HG03457 (cell line): ENCODE data around the gene LIPC.

Experiments
- ATAC-seq: cut with Tn5 transposase; IDR thresholded peaks from one replicate; pipeline ENCODE4 v1.9.1; 2021; ENCODE audit warnings: moderate number of reproducible peaks; ENCODE audit not compliant: unreplicated experiment

Gene LIPC

DNA sequence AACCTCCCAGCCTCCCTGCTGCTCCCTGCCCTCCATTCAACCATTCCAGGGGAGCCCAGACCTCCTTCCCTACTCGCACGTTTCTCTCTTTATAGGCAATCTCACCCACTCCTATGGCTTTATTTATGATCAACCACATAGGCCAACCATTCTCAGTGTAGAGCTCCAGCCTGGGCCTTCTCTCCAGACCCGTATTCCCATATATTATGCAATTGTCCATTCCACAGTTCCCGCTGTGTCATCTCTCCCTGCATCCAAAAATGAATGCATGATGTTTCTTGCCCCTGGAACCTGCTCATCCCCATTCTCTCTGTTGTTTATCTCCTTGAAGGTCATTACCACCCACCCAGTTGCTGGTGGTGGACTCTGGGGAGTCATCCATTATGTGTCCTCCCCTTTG, 140.7 kb downstream of the LIPC start:
- ATAC-seq = no peak

DNA sequence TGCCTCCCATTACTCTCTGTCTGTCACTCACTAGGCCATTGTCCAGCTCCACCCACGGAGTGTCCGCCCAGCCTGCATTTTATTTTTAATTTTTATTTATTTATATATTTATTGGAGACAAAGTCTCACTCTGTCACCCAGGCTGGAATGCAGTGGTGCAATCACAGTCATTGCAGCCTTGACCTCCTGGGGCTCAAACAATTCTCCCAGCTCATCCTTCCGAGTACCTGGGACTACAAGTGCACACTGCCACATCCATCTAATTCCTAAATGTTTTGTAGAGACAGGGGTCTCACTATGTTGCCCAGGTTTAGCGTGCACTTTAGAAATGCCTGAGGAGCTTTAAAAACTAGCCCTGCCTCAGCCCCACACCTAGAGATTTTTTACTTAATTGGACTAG, 141.5 kb downstream of the LIPC start:
- no peak for ATAC-seq

GRCh38 chr15:58574631-58575030, 142.8 kb downstream of the LIPC start:
- ATAC-seq = no peak

DNA sequence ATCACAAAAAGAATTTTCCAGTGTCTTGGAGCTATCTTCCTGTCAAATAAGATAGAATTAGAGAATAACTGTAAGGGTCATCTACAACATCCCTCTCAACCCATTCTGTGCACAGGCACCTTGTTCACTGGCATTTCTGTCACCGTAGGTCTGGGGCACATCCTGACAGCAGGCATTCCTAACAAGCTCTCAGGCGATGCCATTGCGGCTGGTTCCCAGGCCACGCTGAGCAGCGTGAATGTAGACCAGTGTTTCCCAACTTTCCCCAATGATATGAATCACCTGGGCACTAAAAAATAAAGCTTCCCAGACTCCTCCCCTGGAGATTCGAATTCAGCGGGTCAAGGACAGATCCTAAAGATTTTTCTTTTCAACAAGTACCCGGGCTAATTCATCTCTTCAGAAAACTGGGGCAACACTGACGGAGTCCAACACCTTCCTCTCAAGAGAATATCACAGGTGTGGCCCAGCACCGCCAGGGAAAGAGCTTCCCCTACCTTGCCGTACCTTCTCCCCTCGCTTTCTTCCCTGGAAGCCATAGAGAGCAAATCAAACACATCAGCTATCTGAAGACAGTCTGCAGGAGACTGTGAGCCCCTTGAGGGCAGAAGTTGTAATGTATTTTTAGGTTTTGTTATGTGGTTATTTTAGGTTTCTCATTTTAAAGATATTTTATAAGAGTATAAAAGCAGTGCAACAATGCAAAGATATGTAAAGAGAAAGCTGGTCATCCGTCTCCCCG, 143.4 kb downstream of the LIPC start:
- ATAC-seq = no peak

- no peak for ATAC-seq
Measured at GRCh38 chr15:58576657-58577056, 144.9 kb downstream of the LIPC start.

DNA sequence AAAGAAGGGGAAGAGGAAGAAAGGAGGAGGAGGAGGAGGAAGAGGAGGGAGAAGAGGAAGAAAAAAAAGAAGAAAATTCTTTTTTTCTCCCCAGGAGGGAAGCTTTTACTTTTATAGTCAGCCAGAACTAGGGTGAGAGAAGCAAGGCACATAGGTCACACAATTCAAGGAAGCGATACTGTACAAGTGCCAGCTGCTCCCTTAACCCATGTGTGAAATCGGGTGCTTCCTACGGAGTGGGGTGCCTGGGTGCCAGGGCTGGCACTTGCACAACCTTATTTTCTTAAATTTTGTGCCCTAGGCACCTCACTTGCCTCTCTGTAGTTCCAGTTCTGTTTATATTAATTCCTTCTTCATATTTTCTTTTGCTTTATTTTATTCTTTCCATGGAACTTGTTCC, 150.4 kb downstream of the LIPC start:
- no peak for ATAC-seq

GRCh38 chr15:58583171-58583908, 151.5 kb downstream of the LIPC start:
- ATAC-seq = no peak

DNA sequence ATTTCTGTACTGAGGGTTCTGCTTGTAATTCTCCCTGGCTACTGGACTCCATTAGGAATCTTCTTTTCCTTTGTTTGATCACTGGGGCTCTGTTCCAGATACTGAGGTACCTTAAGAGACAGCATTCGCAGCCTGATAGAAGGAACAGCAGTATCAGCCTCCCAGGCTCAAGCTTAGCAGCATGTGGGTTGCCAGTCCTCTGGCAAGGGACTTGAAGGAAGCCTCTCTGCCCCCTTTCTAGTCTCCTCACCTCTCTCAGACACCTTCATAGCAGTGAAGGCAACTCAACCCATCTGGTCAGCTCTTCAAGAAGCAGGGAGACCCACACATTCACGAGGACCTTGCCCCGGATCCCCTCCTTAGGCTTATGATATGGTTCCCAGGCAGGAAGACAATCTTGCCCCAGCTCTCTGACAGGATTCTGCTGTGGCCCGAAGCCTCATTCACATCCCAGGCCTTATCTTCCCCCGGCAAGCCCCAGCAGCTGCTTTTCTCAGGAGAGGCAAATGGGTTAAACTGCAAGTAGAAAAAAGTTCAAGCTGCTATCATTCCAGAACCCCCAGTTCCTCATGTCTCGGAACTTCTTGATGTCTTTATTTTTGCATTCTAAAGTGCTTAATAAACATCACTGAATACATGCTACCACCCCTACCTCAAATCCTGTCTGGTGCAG, 153.1 kb downstream of the LIPC start:
- no peak for ATAC-seq

GRCh38 chr15:58585693-58586443, 154.1 kb downstream of the LIPC start:
- no peak for ATAC-seq

- no peak for ATAC-seq
Measured at GRCh38 chr15:58587486-58587885, 155.7 kb downstream of the LIPC start.

- ATAC-seq = no peak
Measured at GRCh38 chr15:58588096-58588495, 156.3 kb downstream of the LIPC start.

DNA sequence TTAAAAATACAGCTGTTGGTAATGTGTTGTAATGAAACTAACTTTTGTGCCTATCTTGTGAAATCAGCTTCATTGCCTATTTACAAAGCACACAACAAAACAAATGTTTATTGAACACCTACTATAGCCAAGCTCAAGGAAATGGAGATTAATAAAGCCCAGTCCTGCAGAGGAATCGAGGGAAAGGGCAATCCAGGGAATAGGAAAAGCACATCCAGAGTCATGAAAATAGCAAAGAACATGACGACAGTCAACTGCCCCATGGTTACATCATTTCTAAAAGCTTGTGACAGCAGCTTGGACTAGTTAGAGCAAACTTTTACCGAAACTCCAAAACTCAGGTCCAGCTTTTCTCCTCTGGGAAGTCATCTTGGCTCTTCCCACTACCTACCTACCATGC, 157.3 kb downstream of the LIPC start:
- ATAC-seq = no peak

DNA sequence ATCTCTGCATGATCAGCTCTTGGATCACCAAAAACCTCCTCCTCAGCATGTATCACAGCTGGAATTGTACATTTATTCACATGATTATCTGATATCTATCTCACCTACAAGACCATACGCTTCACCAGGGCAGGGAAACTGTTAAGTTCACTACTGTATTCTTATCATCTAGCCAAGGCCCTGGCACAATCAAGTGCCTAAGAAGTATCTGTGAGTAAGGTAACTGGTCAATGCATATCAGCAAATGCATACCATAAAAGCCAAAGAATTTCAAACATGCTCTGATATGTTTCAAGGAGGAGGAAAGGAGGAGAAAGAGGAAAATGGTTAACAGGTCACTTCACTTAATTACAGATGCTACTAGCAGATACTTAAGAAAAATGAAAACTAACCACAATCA, 158.4 kb downstream of the LIPC start:
- no peak for ATAC-seq

DNA sequence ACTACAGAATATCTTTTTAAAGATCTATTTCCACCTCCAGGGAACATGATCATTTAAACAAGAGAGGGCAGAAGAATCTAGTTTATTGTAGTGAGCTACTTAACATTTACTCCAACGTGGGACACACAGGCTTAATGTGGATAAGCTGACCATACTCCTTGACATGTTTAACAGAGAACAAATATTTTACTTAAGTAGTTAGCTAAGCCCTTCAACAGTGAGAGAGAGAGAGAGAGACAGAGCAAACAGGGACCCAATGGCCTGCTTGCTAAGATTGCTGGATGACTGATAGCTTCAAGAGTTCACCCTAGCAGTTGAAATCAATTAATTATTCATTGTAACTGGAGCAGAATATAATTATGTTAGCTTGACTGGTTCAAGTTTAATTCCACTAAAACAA, 159.1 kb downstream of the LIPC start:
- no peak for ATAC-seq

GRCh38 chr15:58593870-58594269, 162.1 kb downstream of the LIPC start:
- ATAC-seq = no peak

DNA sequence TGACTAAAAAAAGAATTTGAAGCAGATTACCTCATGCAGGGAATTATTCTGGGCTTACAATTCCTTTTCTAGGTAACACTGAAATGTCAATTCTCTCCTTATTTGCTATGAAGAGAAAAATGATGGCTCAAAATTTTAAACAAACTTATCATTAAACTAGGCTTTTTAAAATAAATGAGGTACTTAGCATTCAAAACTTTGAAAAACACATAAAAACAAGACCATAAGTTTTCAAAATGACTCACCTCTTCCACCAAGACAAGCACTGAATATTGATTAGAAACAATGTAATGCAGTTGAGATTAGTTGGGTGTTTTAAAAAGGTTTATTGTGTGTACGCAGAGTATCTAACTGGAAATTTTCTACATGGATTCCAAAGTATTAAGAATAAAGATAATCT, 163.1 kb downstream of the LIPC start:
- ATAC-seq = no peak

- no peak for ATAC-seq
Measured at GRCh38 chr15:58595516-58596263, 163.9 kb downstream of the LIPC start.

DNA sequence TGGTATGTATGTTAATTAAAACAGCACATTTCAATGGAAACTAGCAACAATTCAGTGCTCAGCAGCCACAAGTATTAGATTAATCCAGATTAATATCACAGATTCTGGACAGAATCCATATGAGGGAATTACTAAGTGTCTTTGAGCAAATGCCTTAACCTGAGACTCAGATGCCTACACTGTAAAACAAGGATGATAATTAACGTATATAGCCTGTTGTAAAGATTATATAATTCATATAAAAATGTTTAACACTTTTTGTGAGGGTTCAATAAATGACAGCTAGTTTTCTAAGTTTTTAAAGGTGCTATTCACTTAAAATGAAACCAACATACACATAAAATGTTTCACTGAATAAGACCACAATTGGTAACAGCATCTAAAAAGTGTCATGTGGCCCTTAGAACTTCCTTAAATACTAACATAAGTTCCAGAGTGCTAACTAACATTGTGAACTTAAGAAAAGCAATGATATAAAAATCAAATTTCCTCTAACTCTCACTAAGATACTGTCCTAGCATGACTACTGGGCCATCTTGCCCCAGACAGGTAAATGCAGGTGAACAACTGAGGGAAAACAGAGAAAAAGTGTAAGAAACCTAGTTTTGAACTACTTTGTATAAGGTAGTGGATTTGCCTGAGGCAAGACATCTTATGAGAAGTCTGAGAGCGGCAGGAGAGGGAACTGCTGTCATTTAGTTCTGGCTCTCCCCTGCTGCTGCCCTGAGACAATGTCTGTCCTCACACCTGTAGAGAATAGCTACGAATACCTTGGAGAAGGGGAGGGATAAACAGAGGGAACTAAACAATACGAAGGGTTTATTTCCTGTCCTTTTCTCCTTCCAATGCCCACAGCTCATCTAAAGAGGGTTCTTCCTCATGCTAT, 166.4 kb downstream of the LIPC start:
- ATAC-seq = no peak

GRCh38 chr15:58598829-58599210, 167.0 kb downstream of the LIPC start:
- no peak for ATAC-seq

DNA sequence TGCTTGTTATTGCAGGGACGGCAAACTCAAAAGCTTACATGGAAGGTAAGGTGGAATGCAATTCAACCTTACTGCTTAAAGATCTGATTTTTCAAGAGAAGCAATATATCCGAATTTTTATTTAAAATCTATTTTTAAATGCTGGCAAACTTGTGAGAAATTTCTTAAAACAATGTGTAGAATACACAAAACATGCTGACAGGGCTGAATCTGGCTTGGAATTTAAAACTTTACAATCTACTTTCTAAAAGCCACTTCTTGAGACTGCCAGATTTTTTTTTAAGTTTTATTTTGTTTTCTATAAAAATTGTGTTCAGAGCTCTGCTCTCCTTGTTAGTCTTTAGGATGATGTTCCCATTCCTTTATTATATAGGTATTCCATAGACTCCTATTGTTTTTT, 171.0 kb downstream of the LIPC start:
- no peak for ATAC-seq
